OCI-LY3 (cell line): Measurements from ENCODE around the gene CRB3.

Source experiments
- CTCF ChIP-seq: fragments of 200-600, 300-600 bp; sonication (generic); IDR thresholded peaks from 2 replicates; pipeline ENCODE4 v1.5.1; 2014; ENCODE audit warnings: antibody characterized with exemption, low read length, low read depth
- EZH2phosphoT487 ChIP-seq: fragments of 200-600 bp; shearing (Covaris generic); IDR thresholded peaks from 2 replicates; pipeline ENCODE4 v1.6.1; 2018; ENCODE audit warnings: antibody characterized with exemption, mixed run types, low read depth

- TF ChIP-seq CTCF (peak; percentile 37), EZH2phosphoT487 (no peak)
Observed at GRCh38 chr19:6460099-6460884, 3.8 kb upstream of the CRB3 start.
